ENCODE results near the gene TFF3.

GRCh38 chr21:42348762-42349161 lies 33.6 kb upstream of the TFF3 start:
- no peak for TF ChIP-seq CTCF (conservative IDR thresholded peaks at IDR 0.05; ENCODE audit: low read length)
- no peak for TF ChIP-seq EZH2phosphoT487 (IDR thresholded peaks at IDR 0.05; ENCODE audit: borderline replicate concordance, low read depth, low read length)
